MG63 (cell line): Measurements from ENCODE around the gene S100PBP. TPM values are rescaled to one million over a fixed set of nuclear protein-coding genes. Genes with fewer than 3 reads are reported as not detected.
"Not testable (repeated sequence)": the region's sequence is repeated elsewhere in the genome, so short reads cannot be mapped to it uniquely, and the experiment has no call there.

Experiments
- DNase-seq: peaks from one replicate; pipeline ENCODE4 v3.0.0-alpha.2; 2020
- H3K27me3 ChIP-seq: fragments of 250-450 bp; sonication (Bioruptor Pico); 2 replicates; pipeline ENCODE4 v1.5.1; 2020; ENCODE audit warnings: mild to moderate bottlenecking, moderate library complexity
- H3K36me3 ChIP-seq: fragments of 250-450 bp; sonication (Bioruptor Pico); 2 replicates; pipeline ENCODE4 v1.5.1; 2020; ENCODE audit warnings: mild to moderate bottlenecking, moderate library complexity
- H3K4me3 ChIP-seq: fragments of 250-450 bp; sonication (Bioruptor Pico); 2 replicates; pipeline ENCODE4 v1.5.1; 2020; ENCODE audit warnings: mild to moderate bottlenecking, moderate library complexity
- H3K9me3 ChIP-seq: fragments of 250-450 bp; sonication (Bioruptor Pico); 2 replicates; pipeline ENCODE4 v1.5.1; 2020; ENCODE audit warnings: mild to moderate bottlenecking, moderate library complexity
- total RNA-seq: library from RNA; depleted of rRNA; stranded (reverse); fragments of >200 nt; shearing (Covaris generic); gene quantifications from 2 replicates; pipeline ENCODE4 v1.2.3, GENCODE V29; 2014; ENCODE audit warnings: low replicate concordance

S100PBP gene
- total RNA-seq, 1 experiment from 2014 or later: 28.5 TPM

GRCh38 chr1:32780005-32780404, 37.4 kb upstream of the S100PBP start:
- no peaks in the 10 kb centered on the region for H3K27me3 ChIP-seq
- H3K36me3 ChIP-seq: peaks cover 91% of the 10 kb centered on the region
- H3K4me3 ChIP-seq: no peak overlapping the region
- no peak for DNase-seq
- no peaks in the 10 kb centered on the region for H3K9me3 ChIP-seq

- DNase-seq: no peak
- Histone ChIP-seq H3K36me3 (peaks cover 90% of the 10 kb centered on the region), H3K27me3 (no peaks in the 10 kb centered on the region), H3K4me3 (no peak overlapping the region), H3K9me3 (no peaks in the 10 kb centered on the region)
Observed at GRCh38 chr1:32780628-32781234, 36.7 kb upstream of the S100PBP start.

GRCh38 chr1:32782086-32782485, 35.4 kb upstream of the S100PBP start:
- DNase-seq: no peak
- H3K27me3 ChIP-seq: no peaks in the 10 kb centered on the region
- peaks cover 90% of the 10 kb centered on the region for H3K36me3 ChIP-seq
- H3K9me3 ChIP-seq: no peaks in the 10 kb centered on the region
- H3K4me3 ChIP-seq: no peak overlapping the region

GRCh38 chr1:32783851-32784250, 33.6 kb upstream of the S100PBP start:
- Histone ChIP-seq H3K36me3 (peaks cover 95% of the 10 kb centered on the region), H3K9me3 (no peaks in the 10 kb centered on the region), H3K4me3 (no peak overlapping the region), H3K27me3 (no peaks in the 10 kb centered on the region)
- DNase-seq: no peak

GRCh38 chr1:32784817-32785216, 32.6 kb upstream of the S100PBP start:
- Histone ChIP-seq H3K9me3 (no peaks in the 10 kb centered on the region), H3K36me3 (peaks cover 93% of the 10 kb centered on the region), H3K27me3 (no peaks in the 10 kb centered on the region), H3K4me3 (no peak overlapping the region)
- DNase-seq: no peak

GRCh38 chr1:32786856-32787255, 30.6 kb upstream of the S100PBP start:
- Histone ChIP-seq H3K4me3 (no peak overlapping the region), H3K36me3 (peaks cover 92% of the 10 kb centered on the region), H3K27me3 (no peaks in the 10 kb centered on the region), H3K9me3 (no peaks in the 10 kb centered on the region)
- no peak for DNase-seq

GRCh38 chr1:32789356-32789755, 28.1 kb upstream of the S100PBP start:
- H3K4me3 ChIP-seq, H3K27me3 ChIP-seq, H3K9me3 ChIP-seq: not testable (repeated sequence)
- peak; percentile 28 for DNase-seq
- H3K36me3 ChIP-seq: peaks cover 94% of the 10 kb centered on the region

- peak; percentile 40 for DNase-seq
- peaks cover 92% of the 10 kb centered on the region for H3K36me3 ChIP-seq
- no peak overlapping the region for H3K4me3 ChIP-seq
- H3K27me3 ChIP-seq: no peaks in the 10 kb centered on the region
- H3K9me3 ChIP-seq: peaks cover 6% of the 10 kb centered on the region; the same call in 1 of the 2 replicates
Observed at GRCh38 chr1:32791881-32792280, 25.6 kb upstream of the S100PBP start.

- H3K27me3 ChIP-seq, H3K9me3 ChIP-seq, H3K4me3 ChIP-seq: not testable (repeated sequence)
- peak; percentile 40 for DNase-seq
- H3K36me3 ChIP-seq: peaks cover 94% of the 10 kb centered on the region
Observed at GRCh38 chr1:32795763-32796162, 21.7 kb upstream of the S100PBP start.

- Histone ChIP-seq H3K9me3 (peaks cover 6% of the 10 kb centered on the region; the same call in 1 of the 2 replicates), H3K36me3 (peaks cover 92% of the 10 kb centered on the region), H3K27me3 (no peaks in the 10 kb centered on the region), H3K4me3 (no peak overlapping the region)
- no peak for DNase-seq
Observed at GRCh38 chr1:32797456-32797855, 20.0 kb upstream of the S100PBP start.

GRCh38 chr1:32798191-32798590, 19.3 kb upstream of the S100PBP start:
- Histone ChIP-seq H3K27me3 (no peaks in the 10 kb centered on the region), H3K36me3 (peaks cover 93% of the 10 kb centered on the region), H3K9me3 (peaks cover 6% of the 10 kb centered on the region; the same call in 1 of the 2 replicates), H3K4me3 (no peak overlapping the region)
- no peak for DNase-seq

- Histone ChIP-seq H3K36me3 (peaks cover 90% of the 10 kb centered on the region), H3K9me3 (peaks cover 6% of the 10 kb centered on the region; the same call in 1 of the 2 replicates), H3K27me3 (no peaks in the 10 kb centered on the region), H3K4me3 (no peak overlapping the region)
- no peak for DNase-seq
Observed at GRCh38 chr1:32798679-32799416, 18.6 kb upstream of the S100PBP start.

- no peak overlapping the region for H3K4me3 ChIP-seq
- no peaks in the 10 kb centered on the region for H3K27me3 ChIP-seq
- DNase-seq: no peak
- H3K9me3 ChIP-seq: no peaks in the 10 kb centered on the region
- H3K36me3 ChIP-seq: peaks cover 79% of the 10 kb centered on the region
Observed at GRCh38 chr1:32801096-32801715, 16.2 kb upstream of the S100PBP start.

GRCh38 chr1:32804460-32804859, 13.0 kb upstream of the S100PBP start:
- H3K27me3 ChIP-seq, DNase-seq, H3K4me3 ChIP-seq, H3K9me3 ChIP-seq: not testable (repeated sequence)
- peaks cover 81% of the 10 kb centered on the region for H3K36me3 ChIP-seq

- Histone ChIP-seq H3K9me3 (no peaks in the 10 kb centered on the region), H3K27me3 (no peaks in the 10 kb centered on the region), H3K36me3 (peaks cover 81% of the 10 kb centered on the region), H3K4me3 (no peak overlapping the region)
- DNase-seq: no peak
Observed at GRCh38 chr1:32806290-32806689, 11.2 kb upstream of the S100PBP start.

GRCh38 chr1:32806910-32807523, 10.4 kb upstream of the S100PBP start:
- Histone ChIP-seq H3K36me3 (peaks cover 81% of the 10 kb centered on the region), H3K9me3 (no peaks in the 10 kb centered on the region), H3K4me3 (no peak overlapping the region), H3K27me3 (no peaks in the 10 kb centered on the region)
- no peak for DNase-seq

GRCh38 chr1:32808580-32808979, 8.9 kb upstream of the S100PBP start:
- Histone ChIP-seq H3K27me3 (no peaks in the 10 kb centered on the region), H3K36me3 (peaks cover 82% of the 10 kb centered on the region)

More at GRCh38 chr1:32808580-32808979, 8.9 kb upstream of the S100PBP start:
- no peaks in the 10 kb centered on the region for H3K9me3 ChIP-seq
- DNase-seq: no peak
- no peak overlapping the region for H3K4me3 ChIP-seq
